Chondrocyte (in vitro differentiated cells): ENCODE data around the gene CSTPP1. TPM values are rescaled to one million over a fixed set of nuclear protein-coding genes. Genes with fewer than 3 reads are reported as not detected.
A peak's percentile ranks its signal among the peaks of the same experiment; 100 is the strongest.

Experiments used
- DNase-seq: peaks from one replicate; pipeline ENCODE4 v3.0.0; 2021; ENCODE audit warnings: mixed read lengths, low spot score
- H3K27ac Mint-ChIP-seq: one replicate; pipeline ENCODE4 v1.8.0; 2021; ENCODE audit warnings: mild to moderate bottlenecking, moderate library complexity, mixed read lengths; ENCODE audit not compliant: unreplicated experiment
- H3K27me3 Mint-ChIP-seq: 2 replicates; pipeline ENCODE4 v1.8.0; 2021; ENCODE audit warnings: low read depth, mixed read lengths
- H3K36me3 Mint-ChIP-seq: 2 replicates; pipeline ENCODE4 v1.8.0; 2021; ENCODE audit warnings: low read depth, mixed read lengths
- H3K4me1 Mint-ChIP-seq: 2 replicates; pipeline ENCODE4 v1.8.0; 2021; ENCODE audit warnings: low read depth, mild to moderate bottlenecking, mixed read lengths
- H3K4me3 Mint-ChIP-seq: one replicate; pipeline ENCODE4 v1.8.0; 2021; ENCODE audit warnings: mild to moderate bottlenecking, moderate library complexity, mixed read lengths; ENCODE audit not compliant: unreplicated experiment
- H3K9me3 Mint-ChIP-seq: 2 replicates; pipeline ENCODE4 v1.8.0; 2021; ENCODE audit warnings: low read depth, mixed read lengths
- total RNA-seq: library from RNA; stranded (reverse); gene quantifications from 3 replicates; pipeline ENCODE4 v1.2.1, GENCODE V29; 2021
- TF ChIP-seq, protein P1 (sequence below): fragments of 200-600 bp; sonication (generic); IDR thresholded peaks from 2 replicates; pipeline ENCODE4 v1.5.0; 2021; ENCODE audit warnings: antibody characterized with exemption, mild to moderate bottlenecking, moderate library complexity

CSTPP1 gene
- total RNA-seq, 1 donor from 2014 or later, result 19.6 TPM

DNA sequence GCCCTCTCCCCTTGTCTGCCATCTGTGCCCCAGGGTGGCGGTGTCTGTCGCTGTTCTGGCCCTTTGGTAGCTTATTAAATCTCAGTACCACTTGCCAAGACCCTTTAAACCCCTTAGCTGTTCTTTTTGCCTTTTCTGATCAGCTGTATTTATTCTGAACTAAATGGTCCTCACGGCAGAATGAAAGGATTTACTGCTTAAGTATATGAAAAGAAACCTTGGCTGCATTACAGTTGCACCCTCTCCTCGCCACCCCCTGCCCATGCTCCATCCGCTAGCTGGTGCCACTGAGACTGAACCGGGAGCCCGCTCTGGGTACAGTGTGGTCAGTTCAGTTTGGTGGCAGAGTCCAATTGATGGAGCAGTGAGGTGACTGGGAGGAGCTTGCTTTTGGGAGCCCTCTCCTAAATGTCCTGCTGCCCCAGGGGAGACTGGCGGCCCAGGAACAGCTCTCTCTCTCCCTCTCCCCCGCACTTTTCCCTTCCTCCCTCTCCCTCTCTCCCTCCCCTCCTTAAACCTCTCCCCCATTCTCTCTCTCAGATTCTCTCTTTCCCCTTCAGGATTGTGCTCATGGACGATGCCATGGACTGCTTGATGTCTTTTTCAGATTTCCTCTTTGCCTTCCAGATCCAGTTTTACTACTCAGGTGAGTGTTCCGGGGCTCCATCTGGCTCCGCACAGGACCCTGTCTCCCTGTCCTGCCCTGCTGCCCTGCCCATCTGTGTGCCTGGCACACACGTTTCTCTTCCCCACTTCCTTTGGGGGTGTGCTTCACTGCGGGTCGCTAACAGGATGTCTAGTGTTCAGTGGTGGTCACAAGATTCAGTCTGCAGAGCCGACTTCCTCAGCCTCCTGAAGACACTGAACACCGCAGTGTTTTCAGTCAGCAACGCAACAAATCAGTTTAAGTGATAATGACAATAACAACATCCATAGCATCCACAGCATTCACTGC lies 218.3 kb downstream of the CSTPP1 start:
- peak overlapping the region; percentile 22 for H3K27ac Mint-ChIP-seq
- TF ChIP-seq, protein P1, sequence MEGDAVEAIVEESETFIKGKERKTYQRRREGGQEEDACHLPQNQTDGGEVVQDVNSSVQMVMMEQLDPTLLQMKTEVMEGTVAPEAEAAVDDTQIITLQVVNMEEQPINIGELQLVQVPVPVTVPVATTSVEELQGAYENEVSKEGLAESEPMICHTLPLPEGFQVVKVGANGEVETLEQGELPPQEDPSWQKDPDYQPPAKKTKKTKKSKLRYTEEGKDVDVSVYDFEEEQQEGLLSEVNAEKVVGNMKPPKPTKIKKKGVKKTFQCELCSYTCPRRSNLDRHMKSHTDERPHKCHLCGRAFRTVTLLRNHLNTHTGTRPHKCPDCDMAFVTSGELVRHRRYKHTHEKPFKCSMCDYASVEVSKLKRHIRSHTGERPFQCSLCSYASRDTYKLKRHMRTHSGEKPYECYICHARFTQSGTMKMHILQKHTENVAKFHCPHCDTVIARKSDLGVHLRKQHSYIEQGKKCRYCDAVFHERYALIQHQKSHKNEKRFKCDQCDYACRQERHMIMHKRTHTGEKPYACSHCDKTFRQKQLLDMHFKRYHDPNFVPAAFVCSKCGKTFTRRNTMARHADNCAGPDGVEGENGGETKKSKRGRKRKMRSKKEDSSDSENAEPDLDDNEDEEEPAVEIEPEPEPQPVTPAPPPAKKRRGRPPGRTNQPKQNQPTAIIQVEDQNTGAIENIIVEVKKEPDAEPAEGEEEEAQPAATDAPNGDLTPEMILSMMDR, result no peak
- DNase-seq, result no peak

DNA sequence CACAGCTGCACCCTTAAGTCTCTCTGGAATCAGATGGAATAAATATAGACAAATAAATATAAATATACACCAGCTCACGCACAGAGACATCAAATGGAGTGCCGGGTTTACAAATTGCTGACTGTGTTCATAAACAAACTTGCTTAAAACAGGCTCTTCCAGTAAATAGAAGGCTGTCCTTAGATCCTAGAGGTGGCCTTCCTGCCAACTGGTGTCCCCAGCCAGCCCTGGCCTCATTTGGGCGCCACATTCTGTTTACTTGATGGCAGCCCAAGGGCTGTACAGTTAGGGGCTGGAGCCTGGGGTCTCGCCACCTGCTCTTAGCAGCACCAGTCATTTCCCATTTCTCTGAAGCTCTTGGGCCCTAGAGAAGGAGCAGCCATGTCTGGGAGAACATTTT lies 219.3 kb downstream of the CSTPP1 start:
- Mint-ChIP-seq H3K4me1 (peaks cover 17% of the 10 kb centered on the region), H3K4me3 (no peak overlapping the region), H3K36me3 (peaks cover 4% of the 10 kb centered on the region), H3K27me3 (no peaks in the 10 kb centered on the region), H3K27ac (no peak overlapping the region), H3K9me3 (no peaks in the 10 kb centered on the region)
- DNase-seq, result no peak
- TF ChIP-seq, protein P1, result no peak

More for the DNA sequence above, 218.3 kb downstream of the CSTPP1 start:
- H3K9me3 Mint-ChIP-seq, result no peaks in the 10 kb centered on the region
- no peaks in the 10 kb centered on the region for H3K27me3 Mint-ChIP-seq
- H3K36me3 Mint-ChIP-seq, result peaks cover 4% of the 10 kb centered on the region
- H3K4me1 Mint-ChIP-seq, result peaks cover 17% of the 10 kb centered on the region
- H3K4me3 Mint-ChIP-seq, result no peak overlapping the region

DNA sequence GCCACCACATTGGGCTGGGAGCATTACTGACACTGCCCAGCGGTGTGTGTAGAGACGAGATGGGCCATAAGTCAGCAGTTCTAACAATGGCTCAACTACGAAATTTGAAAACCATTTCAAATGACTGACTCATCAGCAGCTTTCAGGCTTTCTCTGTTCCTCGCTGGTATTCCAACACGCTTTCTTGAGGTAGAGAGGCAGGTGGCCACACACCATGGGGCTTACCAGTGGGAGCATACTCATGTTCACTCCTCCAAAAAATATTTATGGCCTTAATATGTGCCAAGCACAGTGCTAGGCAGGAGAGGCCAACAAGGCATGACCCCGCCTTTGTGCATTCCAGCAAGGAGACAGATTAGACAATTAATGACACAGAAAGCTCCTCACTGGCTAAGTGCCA lies 219.8 kb downstream of the CSTPP1 start:
- Mint-ChIP-seq H3K36me3 (peaks cover 2% of the 10 kb centered on the region), H3K27me3 (no peaks in the 10 kb centered on the region), H3K9me3 (no peaks in the 10 kb centered on the region), H3K4me3 (no peak overlapping the region), H3K27ac (no peak overlapping the region), H3K4me1 (peaks cover 17% of the 10 kb centered on the region)
- DNase-seq, result no peak
- TF ChIP-seq, protein P1, result no peak

DNA sequence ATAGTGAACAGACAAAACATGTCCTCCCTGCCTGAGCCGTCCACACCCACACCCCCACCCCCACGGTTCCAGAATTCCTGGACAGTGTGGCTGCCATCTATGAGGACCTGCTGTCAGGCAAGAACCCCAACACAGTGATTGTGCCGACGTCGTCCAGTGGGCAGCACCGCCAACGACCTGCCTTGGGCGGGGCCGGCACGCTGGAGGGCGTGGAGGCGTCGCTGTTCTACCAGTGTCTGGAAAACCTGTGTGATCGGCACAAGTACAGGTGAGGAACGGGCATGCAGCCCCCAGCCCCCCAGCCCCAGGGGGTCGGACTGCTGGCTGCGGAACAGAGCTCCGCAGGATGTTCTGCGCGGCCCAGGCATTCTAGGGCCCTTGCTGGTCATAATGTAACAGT lies 220.4 kb downstream of the CSTPP1 start:
- no peaks in the 10 kb centered on the region for H3K27me3 Mint-ChIP-seq
- peaks cover 2% of the 10 kb centered on the region for H3K36me3 Mint-ChIP-seq
- H3K9me3 Mint-ChIP-seq, result no peaks in the 10 kb centered on the region
- TF ChIP-seq, protein P1, result no peak
- H3K4me1 Mint-ChIP-seq, result peaks cover 19% of the 10 kb centered on the region
- no peak overlapping the region for H3K4me3 Mint-ChIP-seq
- no peak overlapping the region for H3K27ac Mint-ChIP-seq
- DNase-seq, result peak; percentile 47

DNA sequence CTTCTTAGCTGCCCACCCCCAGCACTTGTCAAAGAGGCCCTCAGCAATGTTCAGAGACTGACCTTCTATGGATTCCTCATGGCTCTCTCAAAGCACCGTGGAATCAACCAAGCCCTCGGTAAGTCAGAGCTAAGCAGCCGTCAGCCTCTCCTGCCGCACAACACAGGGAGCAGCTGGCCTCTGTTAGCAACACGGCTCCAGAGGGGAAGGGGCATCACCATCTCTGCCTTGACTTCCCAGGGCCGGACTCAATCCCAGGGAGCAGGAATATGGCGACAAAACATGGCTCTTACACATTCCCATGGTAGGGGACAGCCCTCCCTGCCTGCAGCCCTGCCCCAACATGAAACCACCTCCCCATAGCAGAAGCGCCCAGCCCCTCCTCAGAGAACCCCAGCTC lies 221.2 kb downstream of the CSTPP1 start:
- Mint-ChIP-seq H3K9me3 (no peaks in the 10 kb centered on the region), H3K27ac (no peak overlapping the region), H3K36me3 (peaks cover 2% of the 10 kb centered on the region), H3K27me3 (no peaks in the 10 kb centered on the region), H3K4me3 (no peak overlapping the region), H3K4me1 (peaks cover 21% of the 10 kb centered on the region)
- DNase-seq, result peak; percentile 39
- TF ChIP-seq, protein P1, result no peak
